ENCODE data around the gene SLC27A6.

GRCh38 chr5:128966375-128966774, 1.1 kb downstream of the SLC27A6 start:
- TF ChIP-seq CTCF (IDR thresholded peaks at IDR 0.05) (no peak), POLR2A (IDR thresholded peaks at IDR 0.05) (no peak)
